GM18520 (cell line): ENCODE results near the gene SMARCC1.
"Not testable (repeated sequence)": the region's sequence is repeated elsewhere in the genome, so short reads cannot be mapped to it uniquely, and the experiment has no call there.

Experiments used
- ATAC-seq: cut with Tn5 transposase; IDR thresholded peaks from one replicate; pipeline ENCODE4 v1.9.1; 2021; ENCODE audit not compliant: unreplicated experiment

SMARCC1 gene

DNA sequence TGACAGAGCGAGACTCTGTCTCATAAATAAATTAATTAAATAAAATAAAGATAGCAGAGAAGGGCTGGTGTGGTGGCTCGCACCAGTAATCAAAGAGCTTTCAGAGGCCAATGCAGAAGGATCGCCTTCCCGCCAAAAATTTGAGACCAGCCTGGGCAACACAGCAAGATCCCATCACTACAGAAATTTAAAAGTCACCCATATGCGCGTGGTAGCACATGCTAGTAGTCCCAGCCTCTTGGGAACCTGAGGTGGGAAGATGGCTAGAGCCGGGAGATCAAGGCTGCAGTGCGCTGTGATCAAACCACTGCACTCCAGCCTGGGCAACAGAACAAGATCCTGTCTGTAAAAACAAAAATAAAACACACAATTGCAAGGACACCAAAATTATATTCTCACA is 9.6 kb downstream of the SMARCC1 start:
- no peak for ATAC-seq

DNA sequence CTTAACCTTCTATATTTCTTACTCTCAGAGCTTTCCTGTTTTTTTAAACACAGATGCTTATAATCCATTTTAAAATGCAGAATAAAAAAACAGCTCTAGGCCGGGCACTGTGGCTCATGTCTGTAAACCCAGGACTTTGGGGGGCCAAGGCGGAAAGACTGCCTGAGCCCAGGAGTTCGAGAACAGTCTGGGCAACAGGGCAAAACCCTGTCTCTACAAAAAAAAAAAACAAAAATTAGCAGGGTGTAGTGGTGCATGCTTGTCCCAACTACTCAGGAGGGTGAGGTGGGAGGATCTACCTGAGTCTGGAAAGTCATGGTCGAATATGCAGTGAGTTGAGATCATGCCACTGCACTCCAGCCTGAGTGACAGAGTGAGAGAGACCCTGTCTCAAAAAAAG is 15.5 kb downstream of the SMARCC1 start:
- ATAC-seq: no peak

DNA sequence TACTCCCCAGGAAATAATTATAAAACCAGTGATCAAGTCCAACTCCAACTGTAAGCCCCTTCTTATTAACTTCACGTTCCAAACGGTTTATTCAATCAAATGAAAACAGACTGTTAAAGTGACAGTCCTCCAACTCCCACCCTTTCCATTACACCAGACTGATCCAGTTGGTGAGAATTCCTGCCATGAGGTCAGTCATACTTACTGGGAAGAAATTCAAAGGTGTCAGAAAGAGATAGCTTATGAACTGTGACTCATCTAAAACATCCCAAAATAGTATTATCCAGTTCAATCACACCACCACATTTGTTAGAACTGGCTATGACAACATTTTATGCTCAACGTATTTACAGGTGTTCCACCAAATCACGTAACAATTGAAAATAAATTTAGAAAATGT is 19.5 kb downstream of the SMARCC1 start:
- no peak for ATAC-seq

DNA sequence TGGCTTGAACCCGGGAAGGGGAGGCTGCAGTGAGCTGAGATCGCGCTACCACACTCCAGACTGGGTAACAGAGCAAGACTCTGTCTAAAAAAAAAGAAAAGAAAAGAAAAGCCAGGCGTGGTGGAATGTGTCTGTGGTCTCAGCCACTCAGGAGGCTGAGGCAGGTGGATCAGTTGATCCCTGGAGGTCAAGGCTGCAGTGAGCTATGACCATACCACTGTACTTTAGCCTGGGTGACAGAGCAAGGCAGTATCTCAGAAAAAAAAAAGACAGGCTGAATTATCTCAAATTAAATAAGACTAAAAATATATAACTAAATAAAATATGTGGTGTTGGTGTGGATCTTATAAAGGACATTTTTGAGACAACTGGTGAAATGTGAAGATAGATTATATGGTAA is 20.6 kb downstream of the SMARCC1 start:
- no peak for ATAC-seq

DNA sequence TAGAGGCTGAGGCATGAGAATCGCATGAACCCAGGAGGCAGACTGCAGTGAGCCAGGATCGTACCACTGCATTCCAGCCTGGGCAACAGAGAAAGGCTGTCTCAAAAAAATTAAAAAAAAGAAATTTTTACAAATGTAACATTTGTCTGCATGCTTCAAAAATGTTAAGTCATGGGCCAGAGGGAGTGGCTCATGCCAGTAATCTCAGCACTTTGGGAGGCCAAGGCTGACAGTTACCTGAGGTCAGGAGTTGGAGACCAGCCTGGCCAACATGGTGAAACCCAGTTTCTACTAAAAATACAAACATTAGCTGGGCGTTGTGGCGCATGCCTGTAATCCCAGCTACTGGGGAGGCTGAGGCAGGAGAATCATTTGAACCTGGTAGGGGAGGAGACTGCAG is 21.5 kb downstream of the SMARCC1 start:
- not testable (repeated sequence) for ATAC-seq

DNA sequence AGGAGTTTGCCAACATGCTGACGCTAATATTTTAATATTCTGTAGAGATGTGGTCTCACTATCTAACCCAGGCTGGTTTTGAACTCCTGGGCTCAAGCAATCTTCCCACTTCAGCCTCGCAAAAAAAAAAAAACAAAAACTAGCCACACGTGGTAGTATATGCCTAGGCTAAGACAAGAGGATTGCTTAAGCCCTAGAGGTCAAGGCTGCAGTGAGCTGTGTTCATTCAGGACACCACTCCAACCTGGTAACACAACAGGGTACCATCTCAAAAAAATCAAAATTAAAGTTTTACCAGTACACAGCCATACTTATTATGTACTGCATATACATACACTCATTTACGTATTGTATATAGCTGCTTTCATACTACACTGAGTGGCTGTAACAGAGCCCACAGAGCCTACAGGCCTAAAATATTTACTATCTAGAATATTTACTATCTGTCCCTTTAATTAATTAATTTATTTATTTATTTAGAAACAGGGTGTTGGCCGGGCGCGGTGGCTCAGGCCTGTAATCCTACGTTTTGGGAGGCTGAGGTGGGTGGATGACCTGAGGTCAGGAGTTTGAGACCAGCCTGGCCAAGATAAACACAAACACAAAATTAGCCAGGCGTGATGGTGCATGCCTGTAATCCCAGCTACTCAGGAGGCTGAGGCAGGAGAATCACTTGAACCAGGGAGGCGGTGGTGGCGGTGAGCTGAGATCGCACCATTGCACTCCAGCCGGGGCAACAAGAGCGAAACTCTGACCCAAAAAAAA is 23.2 kb downstream of the SMARCC1 start:
- no peak for ATAC-seq

- no peak for ATAC-seq
Observed at GRCh38 chr3:47752716-47753115, 29.0 kb downstream of the SMARCC1 start.

DNA sequence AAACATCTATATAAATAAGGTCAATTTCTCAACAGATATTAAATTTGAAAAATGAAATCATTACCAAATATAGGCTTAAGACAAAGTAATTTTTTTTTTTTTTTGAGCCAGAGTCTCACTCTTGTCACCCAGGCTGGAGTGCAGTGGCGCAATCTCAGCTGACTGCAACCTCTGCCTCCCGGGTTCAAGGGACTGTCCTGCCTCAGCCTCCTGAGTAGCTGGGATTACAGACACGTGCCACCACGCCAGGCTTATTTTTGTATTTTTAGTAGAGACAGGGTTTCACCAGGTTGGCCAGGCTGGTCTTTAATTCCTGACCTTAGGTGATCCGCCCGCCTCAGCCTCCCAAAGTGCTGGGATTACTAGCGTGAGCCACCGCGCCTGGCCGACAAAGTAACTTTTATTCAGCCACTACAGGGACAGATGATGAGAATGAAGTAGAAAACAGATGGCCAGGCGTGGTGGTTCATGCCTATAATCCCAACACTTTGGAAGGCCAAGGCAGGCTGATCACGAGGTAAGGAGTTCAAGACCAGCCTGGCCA is 30.8 kb downstream of the SMARCC1 start:
- ATAC-seq: not testable (repeated sequence)

DNA sequence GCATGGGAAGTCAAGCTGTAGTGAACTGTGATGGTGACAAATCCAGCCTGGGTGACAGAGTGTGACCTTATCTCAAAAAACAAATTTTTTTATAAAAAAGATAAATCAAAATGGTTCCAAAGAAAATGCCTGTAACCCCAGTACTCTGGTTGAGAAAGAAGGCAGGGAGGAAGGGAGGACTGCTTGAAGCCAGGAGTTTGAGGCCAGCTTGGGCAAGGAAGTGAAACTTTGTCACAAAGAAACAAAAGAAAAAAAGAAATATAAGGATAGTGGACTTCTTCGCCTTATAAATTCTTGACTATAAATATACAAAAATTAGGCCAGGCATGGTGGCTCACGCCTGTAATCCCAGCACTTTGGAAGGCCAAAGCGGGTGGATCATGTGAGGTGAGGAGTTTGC is 34.1 kb downstream of the SMARCC1 start:
- no peak for ATAC-seq

DNA sequence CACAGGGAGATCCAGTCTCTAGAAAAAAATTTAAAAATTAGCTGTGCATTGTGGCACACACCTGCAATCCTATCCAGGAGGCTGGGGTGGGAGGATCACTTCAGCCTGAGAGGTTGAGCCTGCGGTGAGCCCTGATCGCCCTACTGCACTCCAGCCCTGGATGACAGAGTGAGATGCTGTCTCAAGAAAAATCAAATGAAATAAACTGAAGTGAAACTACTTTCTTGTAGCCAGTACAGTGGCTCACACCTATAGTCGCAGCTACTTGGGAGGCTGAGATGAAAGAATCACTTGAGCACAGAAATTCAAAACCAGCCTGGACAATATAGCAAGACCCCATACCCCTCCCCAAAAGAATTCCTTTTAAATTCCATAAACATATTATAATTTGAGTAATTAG is 35.4 kb downstream of the SMARCC1 start:
- no peak for ATAC-seq

DNA sequence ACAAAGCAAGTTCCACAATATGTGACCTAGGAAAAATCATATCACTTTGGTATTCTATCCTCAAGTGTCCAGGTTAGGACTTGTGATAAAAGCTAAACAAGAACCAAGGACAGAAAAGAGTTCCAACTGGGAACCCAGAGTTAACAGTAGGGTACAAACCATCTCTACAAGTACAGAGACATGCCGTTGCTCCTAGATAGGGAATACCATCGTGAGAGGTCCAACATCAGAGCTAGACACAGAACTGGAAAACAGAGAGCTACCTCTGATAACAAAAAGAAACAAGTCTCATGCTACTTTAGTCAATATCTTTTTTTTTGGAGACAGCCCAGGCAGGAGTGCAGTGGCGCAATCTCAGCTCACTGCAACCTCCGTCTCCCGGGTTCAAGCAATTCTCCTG is 37.8 kb downstream of the SMARCC1 start:
- ATAC-seq: no peak

DNA sequence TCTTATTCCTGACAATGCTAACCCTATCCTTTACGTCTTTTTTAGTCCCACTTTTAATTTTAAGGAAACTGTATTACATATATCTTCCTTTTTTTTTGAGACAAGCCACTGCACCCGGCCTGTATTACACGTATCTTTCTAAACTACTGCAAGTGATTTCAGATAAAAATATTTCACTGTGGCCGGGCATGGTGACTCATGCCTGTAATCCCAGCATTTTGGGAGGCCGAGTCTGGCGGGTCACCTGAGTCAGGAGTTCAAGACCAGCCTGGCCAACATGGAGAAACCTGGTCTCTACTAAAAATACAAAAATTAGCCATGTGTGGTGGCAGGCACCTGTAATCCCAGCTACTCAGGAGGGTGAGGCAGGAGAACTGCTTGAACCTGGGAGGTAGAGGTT is 38.3 kb downstream of the SMARCC1 start:
- ATAC-seq: not testable (repeated sequence)

DNA sequence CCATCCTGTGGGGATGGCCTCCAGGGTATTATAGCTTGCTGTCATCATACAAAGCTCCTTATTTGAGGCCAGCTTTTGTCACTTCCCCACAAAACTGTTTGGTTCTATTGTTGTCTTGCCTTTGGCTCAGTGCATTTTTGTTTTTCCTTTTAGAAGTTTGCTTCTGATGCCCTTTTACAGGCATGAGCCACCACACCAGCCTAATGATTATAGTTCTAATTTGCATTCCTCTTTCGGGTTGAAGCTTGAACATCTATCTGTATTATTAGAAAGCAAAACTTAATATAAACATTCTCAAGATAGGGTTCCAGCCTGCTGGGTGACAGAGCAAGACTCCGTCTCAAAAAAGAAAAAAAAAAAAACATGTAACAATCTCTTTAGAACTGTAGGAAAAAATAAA is 39.8 kb downstream of the SMARCC1 start:
- ATAC-seq: peak; percentile 35

DNA sequence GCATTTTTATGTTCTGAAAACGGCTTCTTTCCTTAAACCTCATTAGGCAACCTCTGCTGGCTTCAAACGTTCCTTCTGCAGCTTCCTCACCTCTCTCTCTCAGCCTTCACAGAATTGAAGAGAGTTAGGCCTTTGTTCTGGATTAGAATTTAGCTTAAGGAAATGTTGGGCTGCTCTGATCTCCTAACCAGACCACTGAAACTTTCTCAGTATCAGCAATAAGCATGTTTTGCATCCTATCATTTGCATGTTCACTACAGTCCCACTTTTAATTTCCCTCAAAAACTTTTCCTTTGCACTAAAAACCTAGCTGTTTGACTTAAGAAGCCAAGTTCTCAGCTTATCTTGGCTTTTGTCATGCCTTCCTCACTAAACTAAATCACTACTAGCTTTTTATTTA is 49.5 kb downstream of the SMARCC1 start:
- no peak for ATAC-seq

DNA sequence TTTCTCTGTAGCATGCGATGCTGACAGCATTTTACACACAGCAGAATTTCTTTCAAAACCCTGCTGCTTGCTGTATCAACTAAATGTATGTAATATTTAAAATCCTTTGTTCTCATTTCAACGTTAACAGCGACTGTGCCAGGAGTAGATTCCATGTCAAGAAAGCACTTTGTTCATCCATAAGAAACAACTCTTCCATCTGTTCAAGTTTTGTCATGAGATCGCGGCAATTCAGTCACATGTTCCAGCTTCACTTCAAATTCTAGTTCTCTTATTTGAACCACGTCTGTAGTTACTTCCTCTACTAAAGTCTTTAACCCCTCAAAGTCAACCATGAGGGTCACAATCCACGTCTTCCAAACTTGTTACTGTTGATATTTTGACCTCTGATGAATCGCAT is 50.6 kb downstream of the SMARCC1 start:
- ATAC-seq: no peak

DNA sequence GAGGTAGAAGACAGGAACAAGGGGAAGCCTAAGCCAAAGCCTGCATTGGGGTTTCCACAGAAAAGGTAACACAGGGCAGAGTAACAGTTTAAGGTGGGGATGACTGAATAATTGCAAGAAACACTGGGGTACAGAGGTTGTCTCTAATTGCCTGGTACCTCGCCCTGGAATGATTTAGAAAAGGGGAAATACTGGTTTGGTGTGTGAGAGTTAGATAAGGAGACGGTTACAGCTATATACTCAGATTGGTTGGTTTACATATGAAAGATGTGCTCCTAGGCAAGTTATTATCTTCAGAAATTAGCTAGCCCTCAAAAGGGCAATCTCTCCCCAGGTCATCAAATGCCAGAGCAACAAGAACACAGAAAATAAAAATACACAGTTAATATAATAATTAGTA is 58.8 kb downstream of the SMARCC1 start:
- no peak for ATAC-seq

DNA sequence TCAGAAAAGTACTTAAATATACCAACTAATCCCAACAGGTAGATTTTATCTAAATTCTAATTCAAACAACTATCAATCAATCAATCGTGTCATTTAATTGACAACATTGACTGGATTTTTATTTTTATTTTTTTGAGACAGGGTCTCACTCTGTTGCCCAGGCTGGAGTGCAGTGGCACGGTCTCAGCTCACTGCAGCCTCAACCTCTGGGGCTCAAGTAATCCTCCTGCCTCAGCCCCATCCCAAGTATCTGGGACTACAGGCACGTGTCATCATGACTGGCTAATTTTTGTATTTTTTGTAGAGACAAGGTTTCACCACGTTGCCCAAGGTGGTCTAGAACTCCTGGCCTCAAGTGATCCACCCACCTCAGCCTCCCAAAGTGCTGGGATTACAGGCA is 64.2 kb downstream of the SMARCC1 start:
- ATAC-seq: not testable (repeated sequence)

- no peak for ATAC-seq
Observed at GRCh38 chr3:47716656-47717055, 65.0 kb downstream of the SMARCC1 start.

GRCh38 chr3:47715928-47716327 is 65.8 kb downstream of the SMARCC1 start:
- no peak for ATAC-seq

GRCh38 chr3:47714606-47715005 is 67.1 kb downstream of the SMARCC1 start:
- ATAC-seq: no peak

- ATAC-seq: no peak
Observed at GRCh38 chr3:47713655-47714054, 68.0 kb downstream of the SMARCC1 start.

DNA sequence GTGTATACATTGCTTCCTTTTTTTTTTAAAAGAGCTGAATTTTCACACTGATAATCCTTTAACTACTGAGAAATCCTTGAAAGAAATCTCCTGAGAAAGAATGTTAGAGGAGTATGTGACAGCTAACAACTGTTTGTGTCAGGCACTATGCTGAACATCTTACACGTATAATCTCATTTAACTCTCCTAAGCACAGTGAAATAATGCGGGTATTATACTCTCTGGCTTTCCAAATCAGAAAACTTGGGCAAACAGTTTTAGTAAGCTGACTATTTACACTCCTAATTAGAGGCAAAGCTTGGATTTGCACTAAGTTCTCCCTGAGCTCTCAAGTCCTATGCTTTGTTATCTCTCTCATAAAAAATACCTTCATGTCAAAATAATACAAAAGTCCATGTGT is 69.3 kb downstream of the SMARCC1 start:
- no peak for ATAC-seq

GRCh38 chr3:47711596-47711995 is 70.1 kb downstream of the SMARCC1 start:
- no peak for ATAC-seq
